Epidermal melanocyte (primary cell): ENCODE measurements around the gene RRAS.
A peak's percentile ranks its signal among the peaks of the same experiment; 100 is the strongest.
"Not testable (repeated sequence)": the region's sequence is repeated elsewhere in the genome, so short reads cannot be mapped to it uniquely, and the experiment has no call there.

Experiments
- DNase-seq: peaks from one replicate; pipeline ENCODE4 v3.0.0; 2011; ENCODE audit warnings: low spot score; ENCODE audit not compliant: insufficient read length

RRAS gene

DNA sequence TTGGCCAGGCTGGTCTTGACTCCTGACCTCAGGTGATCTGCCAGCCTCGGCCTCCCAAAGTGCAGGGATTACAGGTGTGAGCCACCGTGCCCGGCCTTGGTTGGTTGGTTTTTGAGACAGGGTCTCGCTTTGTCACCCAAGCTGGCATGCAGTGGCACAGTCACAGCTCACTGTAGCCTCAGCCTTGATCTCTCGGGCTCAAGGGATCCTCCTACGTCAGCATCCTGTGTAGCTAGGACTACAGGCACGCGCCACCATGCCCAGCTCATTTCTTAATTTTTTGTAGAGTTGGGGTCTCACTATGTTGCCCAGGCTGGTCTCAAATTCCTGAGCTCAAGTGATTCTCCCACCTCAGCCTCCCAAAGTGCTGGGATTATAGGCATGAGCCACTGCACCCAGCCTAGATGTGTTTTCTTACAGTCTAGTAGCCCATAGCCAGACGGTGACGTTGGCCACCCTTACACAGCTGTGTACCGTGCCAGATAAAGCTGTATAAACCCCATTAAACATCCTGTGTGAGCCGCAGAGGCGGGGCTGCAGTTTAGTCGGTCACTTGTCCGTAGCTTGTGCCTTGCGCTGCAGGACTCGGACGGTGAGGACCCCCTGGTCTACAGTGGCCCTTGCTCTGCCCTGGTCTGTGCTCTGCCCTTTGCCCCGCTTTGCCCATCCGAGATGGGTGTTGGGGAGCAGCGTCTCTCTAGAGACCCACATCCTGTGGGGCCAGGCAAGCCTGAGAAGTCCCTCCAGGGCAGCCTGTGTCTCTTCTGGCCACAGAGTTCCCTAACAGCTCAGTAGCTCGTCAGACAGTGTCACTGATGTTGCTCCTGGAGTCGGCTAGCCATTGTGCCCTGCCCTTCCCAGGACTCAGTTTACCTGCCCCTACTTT is 15.9 kb upstream of the RRAS start:
- DNase-seq, result no peak

DNA sequence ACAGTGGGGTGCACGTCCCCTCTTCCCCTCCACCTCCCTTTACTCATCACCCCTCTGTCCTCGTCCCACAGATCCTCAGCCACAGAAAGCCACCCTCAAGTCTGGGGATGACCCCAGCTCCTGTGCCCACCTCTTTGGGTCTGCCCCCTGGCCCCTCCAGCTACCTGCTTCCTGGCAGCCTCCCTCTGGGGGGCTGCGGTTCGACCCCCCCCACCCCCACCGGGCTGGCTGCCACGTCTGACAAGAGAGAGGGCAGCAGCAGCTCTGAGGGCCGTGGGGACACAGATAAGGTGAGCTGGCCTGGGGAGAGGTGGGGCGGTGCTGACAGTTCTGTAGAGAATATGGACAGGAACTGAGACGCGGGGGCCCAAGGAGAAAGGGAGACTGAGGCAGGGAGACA is 14.6 kb upstream of the RRAS start:
- no peak for DNase-seq

DNA sequence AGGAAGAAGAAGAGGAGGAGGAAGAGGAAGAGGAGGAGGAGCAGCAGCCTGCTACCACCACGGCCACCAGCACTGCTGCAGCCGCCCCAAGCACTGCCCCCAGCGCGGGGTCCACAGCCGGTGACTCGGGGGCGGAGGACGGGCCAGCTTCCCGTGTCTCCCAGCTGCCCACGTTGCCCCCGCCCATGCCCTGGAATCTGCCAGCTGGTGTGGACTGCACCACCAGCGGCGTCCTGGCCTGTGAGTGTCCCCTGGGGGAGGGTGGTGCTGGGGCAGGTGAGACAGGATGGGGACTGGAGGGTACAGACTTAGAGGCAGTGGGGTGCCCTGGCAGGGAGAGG is 13.5 kb upstream of the RRAS start:
- no peak for DNase-seq

DNA sequence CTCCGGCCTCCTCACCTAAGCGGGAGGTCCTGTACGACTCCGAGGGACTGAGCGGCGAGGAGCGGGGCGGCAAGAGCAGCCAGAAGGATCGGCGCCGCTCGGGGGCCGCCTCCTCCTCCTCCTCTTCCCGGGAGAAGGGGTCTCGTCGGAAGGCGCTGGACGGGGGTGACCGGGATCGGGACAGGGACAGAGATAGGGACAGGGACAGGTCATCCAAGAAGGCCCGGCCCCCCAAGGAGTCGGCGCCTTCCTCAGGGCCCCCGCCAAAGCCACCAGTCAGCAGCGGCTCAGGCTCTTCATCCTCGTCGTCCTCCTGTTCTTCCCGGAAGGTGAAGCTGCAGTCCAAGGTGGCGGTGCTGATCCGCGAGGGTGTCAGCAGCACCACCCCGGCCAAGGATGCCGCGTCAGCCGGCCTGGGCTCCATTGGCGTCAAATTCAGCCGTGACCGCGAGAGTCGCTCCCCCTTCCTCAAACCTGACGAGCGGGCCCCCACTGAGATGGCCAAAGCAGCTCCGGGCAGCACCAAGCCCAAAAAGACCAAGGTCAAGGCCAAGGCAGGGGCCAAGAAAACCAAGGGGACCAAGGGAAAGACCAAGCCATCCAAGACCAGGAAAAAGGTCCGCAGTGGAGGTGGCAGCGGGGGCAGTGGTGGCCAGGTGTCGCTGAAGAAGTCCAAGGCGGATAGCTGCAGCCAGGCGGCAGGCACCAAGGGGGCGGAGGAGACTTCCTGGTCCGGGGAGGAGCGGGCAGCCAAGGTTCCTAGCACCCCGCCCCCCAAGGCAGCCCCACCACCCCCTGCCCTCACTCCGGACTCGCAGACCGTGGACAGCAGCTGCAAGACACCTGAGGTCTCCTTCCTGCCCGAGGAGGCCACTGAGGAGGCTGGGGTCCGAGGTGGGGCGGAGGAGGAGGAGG is 12.9 kb upstream of the RRAS start:
- no peak for DNase-seq

DNA sequence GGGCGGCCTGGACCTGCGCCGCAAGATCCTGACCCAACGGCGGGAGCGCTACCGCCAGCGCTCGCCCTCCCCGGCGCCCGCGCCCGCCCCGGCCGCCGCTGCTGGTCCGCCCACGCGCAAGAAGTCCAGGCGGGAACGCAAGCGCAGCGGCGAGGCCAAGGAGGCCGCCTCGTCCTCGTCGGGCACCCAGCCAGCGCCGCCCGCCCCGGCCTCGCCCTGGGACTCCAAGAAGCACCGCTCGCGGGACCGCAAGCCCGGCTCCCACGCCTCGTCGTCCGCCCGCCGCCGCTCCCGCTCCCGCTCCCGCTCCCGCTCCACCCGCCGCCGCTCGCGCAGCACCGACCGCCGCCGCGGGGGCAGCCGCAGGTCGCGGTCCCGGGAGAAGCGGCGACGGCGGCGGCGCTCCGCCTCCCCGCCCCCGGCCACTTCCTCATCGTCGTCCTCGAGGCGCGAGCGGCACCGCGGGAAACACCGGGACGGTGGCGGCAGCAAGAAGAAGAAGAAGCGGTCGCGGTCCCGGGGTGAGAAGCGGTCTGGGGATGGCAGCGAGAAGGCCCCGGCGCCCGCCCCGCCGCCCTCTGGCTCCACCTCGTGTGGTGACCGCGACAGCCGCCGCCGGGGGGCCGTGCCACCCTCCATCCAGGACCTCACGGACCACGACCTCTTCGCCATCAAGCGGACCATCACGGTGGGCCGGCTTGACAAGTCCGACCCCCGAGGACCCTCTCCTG is 12.0 kb upstream of the RRAS start:
- no peak for DNase-seq

DNA sequence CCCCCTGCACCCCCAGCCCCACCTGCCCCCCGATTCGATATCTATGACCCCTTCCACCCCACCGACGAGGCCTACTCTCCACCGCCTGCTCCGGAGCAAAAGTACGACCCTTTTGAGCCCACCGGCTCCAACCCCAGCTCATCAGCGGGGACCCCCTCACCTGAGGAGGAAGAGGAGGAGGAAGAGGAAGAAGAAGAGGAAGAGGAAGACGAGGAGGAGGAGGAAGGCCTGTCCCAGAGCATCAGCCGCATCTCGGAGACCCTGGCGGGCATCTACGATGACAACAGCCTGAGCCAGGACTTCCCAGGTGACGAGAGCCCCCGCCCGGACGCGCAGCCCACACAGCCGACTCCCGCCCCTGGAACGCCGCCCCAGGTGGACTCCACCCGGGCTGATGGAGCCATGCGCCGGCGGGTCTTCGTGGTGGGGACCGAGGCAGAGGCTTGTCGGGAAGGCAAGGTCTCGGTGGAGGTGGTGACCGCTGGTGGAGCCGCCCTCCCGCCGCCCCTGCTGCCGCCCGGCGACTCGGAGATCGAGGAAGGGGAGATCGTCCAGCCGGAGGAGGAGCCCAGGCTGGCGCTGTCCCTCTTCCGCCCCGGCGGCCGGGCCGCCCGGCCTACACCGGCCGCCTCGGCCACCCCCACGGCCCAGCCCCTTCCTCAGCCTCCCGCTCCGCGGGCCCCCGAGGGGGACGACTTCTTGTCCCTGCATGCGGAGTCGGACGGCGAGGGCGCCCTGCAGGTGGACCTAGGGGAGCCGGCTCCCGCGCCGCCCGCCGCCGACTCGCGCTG is 11.3 kb upstream of the RRAS start:
- DNase-seq, result no peak

DNA sequence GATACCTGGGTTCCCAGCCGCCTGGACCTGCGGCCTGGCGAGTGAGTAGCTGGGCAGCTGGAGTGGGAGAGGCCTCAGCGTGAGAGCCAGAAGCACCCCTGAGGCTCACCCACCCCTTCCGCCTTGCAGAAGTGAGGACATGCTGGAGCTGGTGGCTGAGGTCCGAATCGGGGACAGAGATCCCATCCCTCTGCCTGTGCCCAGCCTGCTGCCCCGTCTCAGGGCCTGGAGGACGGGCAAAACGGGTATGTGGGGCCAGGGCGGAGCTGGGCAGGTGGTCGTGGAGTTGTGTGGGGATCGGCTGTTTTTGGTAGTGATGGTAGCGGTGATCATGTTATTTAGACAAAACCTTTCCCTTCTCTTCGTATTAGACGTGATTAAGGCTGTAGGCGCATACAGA is 6.6 kb upstream of the RRAS start:
- no peak for DNase-seq

DNA sequence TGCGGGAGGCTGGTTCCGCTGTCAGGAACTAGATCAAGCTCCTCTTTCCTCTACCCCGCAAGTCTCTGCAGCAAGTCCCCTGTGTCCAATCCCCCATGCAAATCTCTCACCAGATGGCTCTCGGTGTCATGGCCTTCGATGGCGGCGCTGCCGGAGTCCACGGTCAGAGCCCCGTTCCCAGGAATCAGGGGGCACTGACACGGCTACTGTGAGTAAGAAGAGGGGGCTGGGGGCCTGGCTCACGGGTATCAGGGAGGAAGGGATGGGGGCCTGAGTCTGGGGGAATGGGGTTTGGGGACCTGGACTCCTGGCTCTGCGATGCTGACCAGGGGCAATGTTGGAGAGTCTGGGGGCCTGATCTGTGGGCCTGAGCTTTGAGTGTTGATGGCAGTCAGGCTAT is 6.1 kb upstream of the RRAS start:
- no peak for DNase-seq

DNA sequence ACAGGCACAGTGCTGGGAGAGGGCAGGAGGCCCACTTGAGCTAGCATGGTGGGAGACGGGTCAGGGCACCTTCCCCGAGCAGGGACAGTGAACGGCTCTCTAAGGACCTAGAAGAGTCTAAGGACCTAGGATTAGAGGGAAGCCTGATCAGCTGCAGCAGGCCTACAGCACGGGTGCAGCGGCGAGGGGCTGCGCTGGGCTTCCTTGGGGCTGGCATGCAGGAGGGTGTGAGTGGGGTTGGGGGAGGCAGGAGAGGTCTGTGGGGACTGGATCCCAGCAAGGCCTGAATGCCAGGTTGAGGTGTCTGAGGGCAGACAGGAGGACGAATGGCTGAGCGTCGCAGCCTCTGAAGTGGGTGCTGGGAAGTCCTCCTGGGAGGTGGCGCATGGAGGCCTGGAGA is 5.6 kb upstream of the RRAS start:
- no peak for DNase-seq

DNA sequence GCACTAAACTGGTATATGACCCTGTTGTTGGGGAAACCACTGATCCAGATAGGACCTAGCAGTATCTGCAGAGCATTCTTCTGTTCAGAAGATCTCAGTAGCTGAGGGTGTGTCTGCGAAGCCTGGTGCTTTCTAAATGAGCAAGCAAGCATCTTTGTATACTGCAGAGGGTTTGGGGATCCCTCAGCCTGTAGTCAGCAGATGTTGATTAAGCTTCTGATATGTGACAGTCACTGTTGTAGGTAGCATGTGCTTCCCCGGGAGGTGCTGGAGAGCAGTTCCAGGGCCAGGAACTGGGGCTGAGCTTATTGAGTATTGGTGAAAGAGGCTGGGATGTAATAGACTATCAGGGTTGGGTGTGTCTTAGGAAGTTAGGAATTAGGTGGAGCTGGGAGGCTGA is 3.5 kb upstream of the RRAS start:
- no peak for DNase-seq

DNA sequence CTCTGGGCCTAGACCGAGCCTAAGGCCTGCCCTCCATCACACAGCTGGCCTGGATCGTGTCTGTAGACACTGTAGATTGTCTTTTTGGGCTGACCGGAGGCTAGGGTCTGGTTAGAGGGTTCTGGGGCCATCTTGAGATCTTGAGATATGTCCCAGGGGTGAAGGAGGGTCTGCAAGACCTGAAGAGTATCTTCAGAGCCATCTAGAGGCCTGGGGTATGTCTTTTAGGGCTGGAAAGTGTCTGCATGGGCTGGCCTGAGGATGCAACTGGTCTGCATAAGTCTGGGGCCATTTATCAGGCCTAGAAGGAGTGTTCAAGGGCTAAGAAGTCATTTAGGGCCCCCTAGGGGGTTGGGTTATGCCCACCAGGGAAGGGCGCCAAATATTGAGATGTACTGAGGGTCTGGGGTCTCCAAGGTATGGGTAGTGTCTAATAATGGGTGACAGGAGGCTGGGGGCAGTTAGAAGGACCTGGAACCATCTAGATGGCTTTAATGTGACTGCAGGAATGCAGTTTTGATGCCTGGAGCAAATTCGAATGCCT is 2.6 kb upstream of the RRAS start:
- DNase-seq, result no peak

DNA sequence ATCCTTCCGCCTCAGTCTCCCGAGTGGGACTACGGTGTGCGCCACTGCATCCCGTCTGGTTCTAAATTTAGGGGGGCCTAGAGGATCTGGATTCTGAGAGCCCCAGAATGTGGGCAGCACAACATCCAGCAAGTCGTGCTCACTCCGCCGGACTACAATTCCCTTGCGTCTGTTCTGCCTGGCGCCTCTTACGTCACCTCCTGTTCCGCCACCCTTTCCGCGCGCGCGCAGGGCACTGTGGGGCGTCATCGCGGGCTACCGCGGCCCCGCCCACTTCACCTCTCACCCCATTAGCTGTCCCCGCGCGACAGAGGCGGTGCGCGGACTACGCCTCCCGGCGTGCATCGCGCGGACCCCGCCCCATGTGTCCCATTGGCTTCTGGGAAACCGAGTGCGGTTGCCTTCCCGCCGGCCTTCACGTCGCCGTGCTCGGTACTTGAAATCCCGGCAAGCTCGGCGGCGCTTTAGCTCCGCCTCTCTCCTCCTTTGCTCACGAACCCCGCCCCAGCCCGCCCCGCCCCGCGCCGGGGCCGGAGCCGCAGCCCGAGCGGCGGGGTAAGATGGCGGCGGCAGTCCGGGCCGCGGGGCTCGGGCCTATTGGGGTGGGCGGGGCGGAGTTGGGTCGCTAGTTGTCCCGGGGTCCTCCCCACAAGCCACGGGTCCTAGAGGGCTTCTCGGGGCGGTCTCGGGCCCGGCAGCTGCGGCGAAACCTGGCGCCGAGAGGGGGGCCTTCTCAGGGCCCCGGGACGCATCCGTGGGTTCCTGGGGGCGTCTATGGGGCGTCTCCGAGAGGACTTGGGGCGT is 1.9 kb upstream of the RRAS start, which contains the start of gene SCAF1:
Gene SCAF1, plus strand, starts transcription at position 522 of the 804 bp plus-strand sequence. CDS start 2,818 bp downstream, outside the sequence.
- peak; percentile 95 for DNase-seq

DNA sequence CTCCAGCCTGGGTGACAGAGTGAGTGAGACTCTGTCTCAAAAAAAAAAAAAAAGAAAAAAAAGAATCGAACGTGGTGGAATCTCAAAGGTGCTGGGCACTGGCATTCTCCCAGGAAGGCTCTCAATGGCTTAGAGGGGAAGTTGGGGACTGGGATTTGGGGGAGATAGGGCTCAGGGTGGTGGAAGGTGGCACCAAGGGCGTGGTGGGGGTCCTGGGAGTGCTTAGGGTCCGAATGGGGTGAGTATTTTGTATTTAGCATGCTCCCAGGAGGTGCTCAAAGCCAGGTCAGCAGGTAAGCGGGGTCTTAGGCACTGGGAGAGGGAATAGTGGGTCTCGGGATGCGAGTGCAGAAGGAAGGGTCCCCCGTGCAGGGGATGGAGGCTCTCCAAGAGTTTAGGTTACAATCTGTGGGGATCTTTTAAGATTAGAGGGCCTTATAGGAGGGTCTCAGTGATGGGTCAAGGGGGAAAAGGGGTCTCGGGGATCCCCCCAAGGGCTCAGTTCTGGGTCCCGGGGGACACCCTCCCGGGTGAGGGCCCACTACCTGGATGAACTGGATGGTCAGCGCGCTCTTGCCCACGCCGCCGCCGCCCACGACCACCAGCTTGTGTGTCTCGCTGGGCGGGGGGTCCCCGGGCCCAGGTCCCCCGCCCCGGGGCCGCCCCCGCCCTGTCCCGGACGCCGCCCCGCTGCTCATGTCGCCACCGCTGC is 386 bp downstream of the RRAS start:
- DNase-seq, result no peak

DNA sequence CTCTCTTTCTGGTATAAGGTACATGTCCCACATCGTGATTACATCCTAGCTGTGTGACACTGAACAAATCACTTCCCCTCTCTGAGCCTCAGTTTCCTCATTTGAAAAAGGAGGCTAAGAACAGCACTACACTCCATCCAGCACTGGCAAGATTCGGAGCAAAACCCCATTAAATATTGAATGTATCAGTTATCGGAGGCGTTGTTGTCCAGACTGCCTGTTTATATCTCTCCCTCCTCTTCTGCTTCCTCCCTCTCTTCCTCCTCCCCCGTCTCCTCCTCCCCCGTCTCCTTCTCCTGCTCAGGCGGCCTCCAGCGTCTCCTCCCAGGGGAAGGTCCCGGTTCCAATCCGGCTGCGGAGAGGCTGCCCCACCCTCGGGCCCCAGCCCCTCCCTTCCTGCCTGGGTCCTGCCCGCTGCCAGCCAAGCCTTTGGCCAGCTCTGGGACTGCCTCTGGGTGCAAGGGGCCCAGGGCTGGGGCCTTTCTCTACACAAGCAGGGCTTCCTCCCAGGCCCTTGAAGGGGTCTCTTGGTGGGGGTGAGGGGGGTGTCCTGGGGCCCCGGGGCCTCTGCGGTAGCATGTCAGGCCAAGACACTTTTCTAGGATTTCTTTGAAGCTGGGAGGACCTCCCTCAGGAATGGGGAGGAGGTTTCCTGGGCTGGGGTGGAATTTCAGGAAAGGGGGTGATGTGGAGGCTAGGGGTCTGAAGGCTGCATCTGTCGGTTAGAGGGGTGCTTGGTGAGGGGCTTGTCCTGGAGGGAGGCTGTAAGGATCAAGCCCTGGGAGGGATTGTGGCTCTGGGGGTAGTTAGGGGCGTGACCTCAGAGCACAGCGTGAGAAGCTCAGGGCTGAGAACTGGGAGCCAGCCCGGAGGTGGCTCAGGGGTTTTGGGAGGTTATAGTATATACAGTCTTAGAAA is 1.9 kb downstream of the RRAS start:
- DNase-seq, result peak; percentile 81

DNA sequence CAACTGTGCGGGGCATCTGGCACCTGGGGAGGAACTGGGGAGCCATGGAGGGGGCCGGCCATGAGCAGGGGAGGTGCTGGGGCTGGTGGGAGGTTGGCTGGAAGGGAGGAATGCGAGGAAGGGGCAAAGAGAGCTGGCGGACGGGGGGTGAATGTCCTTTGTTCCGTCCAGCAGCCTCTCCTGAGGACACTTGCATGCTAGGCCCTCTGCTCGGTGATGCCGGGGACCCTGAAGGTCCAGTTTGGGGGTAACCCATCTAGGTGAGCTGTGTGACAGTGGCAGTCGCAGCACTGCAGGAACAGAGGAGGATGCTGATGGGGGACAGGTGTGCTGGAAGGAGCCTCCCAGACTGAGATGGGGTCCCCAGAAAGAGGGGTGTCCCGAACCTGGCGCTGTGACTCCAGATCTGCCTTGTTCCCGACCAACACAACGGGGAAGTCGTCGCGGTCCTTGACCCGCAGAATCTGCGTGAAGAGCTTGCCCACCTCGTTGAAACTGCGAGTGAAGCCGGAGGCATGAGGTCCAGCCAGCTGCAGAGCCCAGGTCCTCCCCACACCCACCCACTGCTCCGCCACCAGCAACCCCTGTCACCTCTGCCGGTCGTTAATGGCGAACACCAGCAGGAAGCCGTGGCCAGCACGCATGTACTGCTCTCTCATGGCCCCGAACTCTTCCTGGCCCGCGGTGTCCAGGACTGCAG is 3.6 kb downstream of the RRAS start:
- no peak for DNase-seq

DNA sequence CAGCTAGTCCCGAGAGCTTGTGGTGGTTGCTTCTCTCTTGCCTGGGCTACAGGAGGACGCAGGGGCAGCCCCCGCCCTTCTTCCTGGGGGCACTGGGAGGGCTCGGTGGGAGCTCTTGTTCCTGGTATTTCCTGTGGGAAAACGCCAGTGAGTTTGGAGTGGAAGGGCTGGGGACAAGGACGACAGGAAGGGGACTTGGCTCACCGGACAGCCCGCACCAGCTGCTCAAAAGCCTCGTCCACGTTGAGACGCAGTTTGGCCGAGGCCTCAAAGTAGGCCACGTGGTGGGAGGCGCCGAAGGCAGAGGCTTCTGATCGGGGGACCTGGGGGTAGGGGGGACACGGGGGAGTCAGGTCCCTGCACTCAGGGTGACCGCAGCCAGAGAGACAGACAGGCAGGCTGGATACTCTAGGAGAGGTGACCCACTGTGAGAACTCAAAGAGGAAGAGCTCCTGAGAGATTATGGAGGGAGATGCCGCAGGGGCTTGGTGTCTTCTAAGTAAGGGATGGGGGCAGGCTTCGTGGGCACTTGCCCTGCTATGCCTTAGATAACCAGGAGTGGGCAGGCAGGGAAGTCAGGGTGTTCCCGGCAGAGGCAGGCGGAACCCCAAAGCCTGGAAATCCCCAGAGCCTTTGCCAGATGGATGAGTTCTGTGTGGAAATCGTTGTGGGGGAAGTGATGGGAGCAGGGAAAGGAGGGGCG is 4.3 kb downstream of the RRAS start:
- DNase-seq, result no peak

DNA sequence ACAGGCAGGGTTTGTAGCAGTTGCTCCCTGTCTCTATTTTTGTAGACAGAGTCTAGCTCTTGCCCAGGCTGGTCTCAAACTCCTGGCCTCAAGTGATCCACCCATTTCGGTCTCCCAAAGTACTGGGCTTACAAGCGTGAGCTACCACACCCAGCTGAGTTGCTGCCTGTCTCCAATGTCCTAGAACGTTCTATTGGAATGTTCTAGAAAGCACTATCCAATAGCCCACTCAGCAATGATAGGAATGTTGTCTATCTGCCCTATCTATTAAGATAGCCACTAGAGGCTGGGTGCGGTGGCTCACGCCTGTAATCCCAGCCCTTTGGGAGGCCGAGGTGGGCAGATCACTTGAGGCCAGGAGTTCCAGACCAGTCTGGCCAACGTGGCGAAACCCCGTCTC is 6.7 kb downstream of the RRAS start:
- not testable (repeated sequence) for DNase-seq
